WERI-Rb-1 (cell line): ENCODE measurements around the gene TYW1B.
"Not testable (repeated sequence)": the region's sequence is repeated elsewhere in the genome, so short reads cannot be mapped to it uniquely, and the experiment has no call there.

Experiments
- DNase-seq: peaks from one replicate; pipeline ENCODE4 v3.0.0-alpha.2; 2020
- H3K27ac ChIP-seq: fragments of 250-450 bp; sonication (Bioruptor Pico); 2 replicates; pipeline ENCODE4 v1.5.1; 2020; ENCODE audit warnings: mild to moderate bottlenecking, moderate library complexity
- H3K27me3 ChIP-seq: fragments of 250-450 bp; sonication (Bioruptor Pico); 2 replicates; pipeline ENCODE4 v1.5.1; 2021; ENCODE audit warnings: mild to moderate bottlenecking, low read depth, moderate library complexity; ENCODE audit not compliant: insufficient read depth, severe bottlenecking
- H3K36me3 ChIP-seq: fragments of 250-450 bp; sonication (Bioruptor Pico); 2 replicates; pipeline ENCODE4 v1.5.1; 2020; ENCODE audit warnings: mild to moderate bottlenecking, moderate library complexity
- H3K4me3 ChIP-seq: 2 replicates; pipeline ENCODE4 v1.5.1; 2011; ENCODE audit warnings: low read depth, mild to moderate bottlenecking, control low read depth, low read length
- H3K9me3 ChIP-seq: fragments of 250-450 bp; sonication (Bioruptor Pico); 2 replicates; pipeline ENCODE4 v1.5.1; 2021; ENCODE audit warnings: mild to moderate bottlenecking, moderate library complexity; ENCODE audit not compliant: severe bottlenecking
- CTCF ChIP-seq: IDR thresholded peaks from 2 replicates; pipeline ENCODE4 v1.5.1; 2011; ENCODE audit warnings: low read depth, mild to moderate bottlenecking, control low read depth, inconsistent platforms, low read length

The TYW1B gene

GRCh38 chr7:72704894-72705293 is 123.1 kb downstream of the TYW1B start:
- no peak for DNase-seq
- Histone ChIP-seq H3K36me3 (no peaks in the 10 kb centered on the region), H3K27ac (no peak overlapping the region), H3K27me3 (no peaks in the 10 kb centered on the region), H3K9me3 (no peaks in the 10 kb centered on the region), H3K4me3 (no peak overlapping the region)
- no peak for TF ChIP-seq CTCF

- not testable (repeated sequence) for DNase-seq, H3K27ac ChIP-seq, H3K27me3 ChIP-seq, H3K4me3 ChIP-seq, H3K9me3 ChIP-seq, H3K36me3 ChIP-seq
Measured at GRCh38 chr7:72700548-72700947, 127.5 kb downstream of the TYW1B start.

GRCh38 chr7:72697066-72697465 is 130.9 kb downstream of the TYW1B start:
- H3K36me3 ChIP-seq, DNase-seq, H3K9me3 ChIP-seq, H3K4me3 ChIP-seq, H3K27me3 ChIP-seq, H3K27ac ChIP-seq: not testable (repeated sequence)

- H3K36me3 ChIP-seq, H3K27ac ChIP-seq, H3K27me3 ChIP-seq, H3K9me3 ChIP-seq, H3K4me3 ChIP-seq, DNase-seq: not testable (repeated sequence)
Measured at GRCh38 chr7:72696643-72697042, 131.4 kb downstream of the TYW1B start.

- not testable (repeated sequence) for H3K4me3 ChIP-seq, DNase-seq, H3K9me3 ChIP-seq, H3K27ac ChIP-seq, H3K36me3 ChIP-seq, H3K27me3 ChIP-seq
Measured at GRCh38 chr7:72695482-72695881, 132.5 kb downstream of the TYW1B start.

- H3K9me3 ChIP-seq, H3K4me3 ChIP-seq, H3K27ac ChIP-seq, DNase-seq, H3K36me3 ChIP-seq, H3K27me3 ChIP-seq: not testable (repeated sequence)
Measured at GRCh38 chr7:72691442-72691841, 136.6 kb downstream of the TYW1B start.

- H3K27me3 ChIP-seq, H3K9me3 ChIP-seq, H3K27ac ChIP-seq, DNase-seq, H3K36me3 ChIP-seq, H3K4me3 ChIP-seq: not testable (repeated sequence)
Measured at GRCh38 chr7:72690177-72690576, 137.8 kb downstream of the TYW1B start.

GRCh38 chr7:72689344-72689743 is 138.7 kb downstream of the TYW1B start:
- not testable (repeated sequence) for DNase-seq, H3K36me3 ChIP-seq, H3K27ac ChIP-seq, H3K4me3 ChIP-seq, H3K9me3 ChIP-seq, H3K27me3 ChIP-seq

GRCh38 chr7:72681211-72681610 is 146.8 kb downstream of the TYW1B start:
- H3K27ac ChIP-seq, H3K27me3 ChIP-seq, H3K4me3 ChIP-seq, DNase-seq, H3K9me3 ChIP-seq, H3K36me3 ChIP-seq: not testable (repeated sequence)

- H3K4me3 ChIP-seq, H3K9me3 ChIP-seq, H3K27ac ChIP-seq, DNase-seq, H3K27me3 ChIP-seq, H3K36me3 ChIP-seq: not testable (repeated sequence)
Measured at GRCh38 chr7:72676880-72677279, 151.1 kb downstream of the TYW1B start.

GRCh38 chr7:72676086-72676690 is 151.8 kb downstream of the TYW1B start:
- H3K4me3 ChIP-seq, DNase-seq, H3K27ac ChIP-seq, H3K9me3 ChIP-seq, H3K27me3 ChIP-seq, H3K36me3 ChIP-seq: not testable (repeated sequence)

GRCh38 chr7:72675686-72676085 is 152.3 kb downstream of the TYW1B start:
- H3K9me3 ChIP-seq, H3K27me3 ChIP-seq, H3K27ac ChIP-seq, H3K4me3 ChIP-seq, DNase-seq, H3K36me3 ChIP-seq: not testable (repeated sequence)
